HG03103 (cell line): ENCODE results near the gene GNG7.
"Not testable (repeated sequence)": the region's sequence is repeated elsewhere in the genome, so short reads cannot be mapped to it uniquely, and the experiment has no call there.

Experiments used
- ATAC-seq: cut with Tn5 transposase; IDR thresholded peaks from one replicate; pipeline ENCODE4 v1.9.1; 2021; ENCODE audit warnings: low read depth; ENCODE audit not compliant: unreplicated experiment

Gene GNG7

GRCh38 chr19:2679439-2679838 lies 23.1 kb downstream of the GNG7 start:
- ATAC-seq = no peak

DNA sequence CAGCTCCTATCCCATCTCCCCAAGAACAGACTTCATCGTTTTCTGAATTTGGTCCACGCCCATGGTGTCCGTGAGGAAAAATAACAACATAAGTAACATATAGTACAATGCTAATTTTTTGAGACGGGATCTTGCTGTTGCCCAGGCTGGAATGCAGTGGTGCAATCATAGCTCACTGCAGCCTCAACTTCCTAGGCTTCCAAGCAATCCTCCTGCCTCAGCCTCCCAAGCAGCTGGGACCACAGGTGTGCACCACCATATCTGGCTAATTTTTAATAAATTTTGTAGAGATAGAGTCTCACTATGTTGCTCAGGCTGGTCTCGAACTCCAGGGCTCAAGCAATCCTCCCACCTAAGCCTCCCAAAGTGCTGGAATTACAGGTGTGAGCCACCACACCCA lies 23.5 kb downstream of the GNG7 start:
- not testable (repeated sequence) for ATAC-seq

- ATAC-seq = no peak
These were observed 24.3 kb downstream of the GNG7 start for GRCh38 chr19:2678044-2678671.

- ATAC-seq = no peak
These were observed 25.7 kb downstream of the GNG7 start for GRCh38 chr19:2676823-2677222.

- no peak for ATAC-seq
These were observed 26.6 kb downstream of the GNG7 start for GRCh38 chr19:2675892-2676291.

GRCh38 chr19:2670217-2670616 lies 32.3 kb downstream of the GNG7 start:
- ATAC-seq = no peak

GRCh38 chr19:2668175-2668763 lies 34.2 kb downstream of the GNG7 start:
- ATAC-seq = no peak

- ATAC-seq = not testable (repeated sequence)
These were observed 35.1 kb downstream of the GNG7 start for GRCh38 chr19:2667349-2667748.

DNA sequence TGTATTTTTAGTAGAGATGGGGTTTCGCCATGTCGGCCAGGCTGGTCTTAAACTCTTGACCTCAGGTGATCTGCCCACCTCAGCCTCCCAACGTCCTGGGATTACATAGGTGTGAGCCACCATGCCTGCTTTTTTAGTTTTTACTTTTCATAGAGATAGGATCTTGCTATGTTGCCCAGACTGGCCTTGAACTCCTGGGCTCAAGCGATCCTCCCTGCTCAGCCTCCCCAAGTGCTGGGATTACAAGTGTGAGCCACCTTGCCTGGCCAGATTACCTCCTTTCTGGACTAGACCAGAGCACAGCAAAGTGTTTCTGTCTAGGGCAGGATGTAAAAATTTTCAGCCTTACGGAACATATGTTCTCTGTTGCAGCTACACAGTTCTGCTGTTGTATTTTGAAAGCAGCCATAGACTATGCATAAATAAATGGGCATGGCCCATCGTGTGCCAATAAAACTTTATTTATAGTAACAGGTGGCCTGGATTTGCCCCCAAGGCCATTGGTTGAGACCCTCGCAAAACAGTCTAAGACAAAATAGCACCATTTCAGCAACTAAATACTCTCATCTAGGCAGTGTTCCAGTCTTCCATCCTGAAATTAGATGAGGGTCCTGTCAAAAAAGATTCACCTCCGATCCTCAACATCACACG lies 36.0 kb downstream of the GNG7 start:
- ATAC-seq = no peak

- ATAC-seq = no peak
These were observed 37.4 kb downstream of the GNG7 start for GRCh38 chr19:2665103-2665502.

GRCh38 chr19:2663920-2664571 lies 38.4 kb downstream of the GNG7 start:
- ATAC-seq = no peak

GRCh38 chr19:2661615-2662014 lies 40.9 kb downstream of the GNG7 start:
- no peak for ATAC-seq

DNA sequence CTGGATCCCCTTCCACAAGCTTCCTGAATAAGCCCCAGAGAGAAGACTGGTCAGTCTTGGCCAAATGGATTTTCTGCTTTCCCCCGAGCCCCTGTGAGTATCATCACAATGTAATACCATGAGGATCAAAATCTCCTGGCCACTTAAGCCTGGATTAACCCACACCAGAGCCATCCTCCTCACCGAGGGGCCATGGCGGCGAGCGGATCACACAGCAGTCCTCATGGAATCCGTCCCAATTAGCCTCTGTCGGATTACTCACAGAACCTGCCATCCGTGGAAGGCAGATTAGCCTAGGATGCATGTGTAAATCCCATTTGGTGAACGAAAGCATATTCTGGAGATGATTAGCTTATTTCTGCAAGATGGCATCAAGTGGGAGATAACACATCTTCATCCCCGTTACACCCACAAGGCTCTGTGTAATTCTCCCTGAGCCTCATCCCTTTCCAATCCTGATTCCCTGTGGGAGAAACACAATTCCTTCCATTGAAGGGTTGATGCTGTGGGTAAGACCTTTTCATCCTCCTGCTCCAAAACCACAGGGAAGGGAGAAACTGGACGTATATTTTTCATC lies 42.5 kb downstream of the GNG7 start:
- ATAC-seq = no peak

DNA sequence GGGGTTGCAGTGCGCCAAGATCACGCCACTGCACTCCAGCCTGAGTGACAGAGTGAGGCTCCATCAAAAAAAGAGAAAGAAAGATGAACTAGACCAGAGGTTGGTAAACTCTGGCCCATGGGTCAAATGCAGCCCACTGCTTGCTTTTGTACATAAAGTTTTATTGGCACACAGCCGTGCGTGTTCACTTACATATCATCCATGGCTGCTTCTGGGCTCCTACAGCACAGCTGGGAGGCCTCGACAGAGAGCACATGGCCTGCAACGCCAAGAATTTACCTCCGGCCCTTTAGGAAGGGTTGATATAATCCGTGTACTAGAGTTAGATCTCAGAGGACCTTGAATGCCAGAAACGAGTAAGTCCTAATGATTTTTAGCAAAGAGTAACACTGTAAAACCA lies 46.0 kb downstream of the GNG7 start:
- ATAC-seq = no peak

- ATAC-seq = no peak
These were observed 48.5 kb downstream of the GNG7 start for GRCh38 chr19:2653710-2654707.

DNA sequence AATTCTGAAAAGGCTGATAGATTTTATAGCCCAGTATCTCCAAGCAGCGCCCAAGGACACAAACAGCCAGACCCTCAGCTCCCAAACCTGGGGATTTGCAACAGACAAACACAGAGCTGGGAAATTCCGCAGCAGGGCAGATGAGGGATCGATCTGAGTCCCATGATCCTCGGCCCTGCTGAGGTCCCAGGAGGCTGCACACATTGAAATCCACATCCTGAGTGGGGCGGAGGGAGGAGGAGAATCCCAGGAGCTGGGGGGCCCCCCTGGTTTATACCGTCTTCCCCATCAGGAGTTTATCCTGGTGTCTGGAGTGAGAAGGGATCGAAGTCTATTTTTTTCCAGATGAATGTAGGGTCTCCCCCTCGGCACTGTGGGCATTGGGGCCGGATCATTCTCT lies 49.3 kb downstream of the GNG7 start:
- no peak for ATAC-seq

DNA sequence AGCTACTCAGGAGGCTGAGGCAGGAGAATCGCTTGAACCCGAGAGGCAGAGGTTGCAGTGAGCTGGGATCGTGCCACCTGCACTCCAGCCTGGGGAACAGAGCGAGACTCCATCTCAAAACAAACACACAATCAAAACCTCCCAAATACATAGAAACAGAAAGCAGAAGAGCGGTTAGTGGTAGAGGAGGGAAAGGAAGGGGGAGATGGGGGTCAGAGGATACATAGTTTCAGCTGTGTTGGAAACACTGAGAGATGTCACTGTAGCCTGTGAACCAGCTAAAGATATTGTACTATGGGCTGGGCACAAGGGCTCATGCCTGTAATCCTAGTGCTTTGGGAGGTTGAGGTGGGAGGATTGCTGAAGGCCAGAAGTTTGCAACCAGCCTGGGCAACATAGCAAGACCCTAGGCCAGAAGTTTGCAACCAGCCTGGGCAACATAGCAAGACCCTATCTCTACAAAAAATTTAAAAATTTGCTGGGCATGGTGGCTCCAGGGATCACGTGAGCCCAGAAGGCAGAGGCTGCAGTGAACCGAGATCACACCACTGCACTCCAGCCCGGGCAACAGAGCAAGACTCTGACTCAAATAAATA lies 49.9 kb downstream of the GNG7 start:
- no peak for ATAC-seq

DNA sequence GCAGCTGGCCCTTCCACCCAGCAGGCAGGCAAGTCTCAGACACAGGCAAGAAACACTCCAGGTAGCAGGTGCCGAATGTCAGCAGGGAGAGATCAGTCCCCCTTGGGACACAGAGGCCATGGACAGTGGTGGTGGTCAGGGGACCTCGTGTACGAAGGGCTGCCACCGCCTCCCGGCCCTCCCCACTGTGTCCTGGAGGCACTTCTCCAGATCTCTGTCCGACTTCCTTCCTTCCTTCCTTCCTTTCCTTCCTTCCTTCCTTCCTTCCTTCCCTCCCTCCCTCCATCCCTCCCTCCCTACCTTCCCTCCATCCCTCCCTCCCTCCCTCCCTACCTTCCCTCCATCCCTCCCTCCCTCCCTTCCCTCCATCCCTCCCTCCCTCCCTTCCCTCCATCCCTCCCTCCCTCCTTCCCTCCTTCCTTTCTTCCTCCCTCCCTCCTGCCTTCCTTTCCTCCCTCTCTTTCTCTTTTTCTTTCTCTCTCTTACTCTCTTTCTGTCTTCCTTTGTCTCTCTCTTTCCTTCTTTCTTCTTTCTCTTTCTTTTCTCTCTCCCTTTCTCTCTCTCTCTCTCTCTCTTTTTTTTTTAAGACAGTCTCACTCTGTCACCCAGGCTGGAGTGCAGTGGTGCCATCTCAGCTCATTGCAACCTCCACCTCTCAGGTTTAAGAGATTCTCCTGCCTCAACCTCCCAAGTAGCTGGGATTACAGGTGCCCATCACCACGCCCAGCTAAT lies 51.3 kb downstream of the GNG7 start:
- not testable (repeated sequence) for ATAC-seq

- ATAC-seq = no peak
These were observed 52.0 kb downstream of the GNG7 start for GRCh38 chr19:2650515-2650914.
